Activated CD4-positive, alpha-beta T cell treated with anti-CD3 and anti-CD28 coated beads, Interleukin-2, amount 50 U/mL, for 48 hours (primary cell): ENCODE measurements around the gene CNOT11.
"Not testable (repeated sequence)": the region's sequence is repeated elsewhere in the genome, so short reads cannot be mapped to it uniquely, and the experiment has no call there.

Source experiments
- DNase-seq, 2 experiments: peaks; one replicate each; pipeline ENCODE4 v3.0.0-alpha.2; 2020

CNOT11 gene

GRCh38 chr2:101311696-101312017 lies 59.0 kb downstream of the CNOT11 start:
- DNase-seq = no peak

DNA sequence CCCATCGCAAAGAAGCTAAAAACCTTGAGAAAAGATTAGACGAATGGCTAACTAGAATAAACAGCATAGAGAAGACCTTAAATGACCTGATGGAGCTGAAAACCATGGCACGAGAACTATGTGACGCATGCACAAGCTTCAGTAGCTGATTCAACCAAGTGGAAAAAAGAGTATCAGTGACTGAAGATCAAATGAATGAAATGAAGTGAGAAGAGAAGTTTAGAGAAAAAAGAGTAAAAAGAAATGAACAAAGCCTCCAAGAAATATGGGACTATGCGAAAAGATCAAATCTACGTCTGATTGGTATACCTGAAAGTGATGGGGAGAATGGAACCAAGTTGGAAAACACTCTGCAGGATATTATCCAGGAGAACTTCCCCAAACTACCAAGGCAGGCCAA lies 63.9 kb downstream of the CNOT11 start:
- not testable (repeated sequence) for DNase-seq
